ENCODE data around the gene HOXA6.
A peak's percentile ranks its signal among the peaks of the same experiment; 100 is the strongest.

HOXA6 gene

GRCh38 chr7:27147199-27148030 is at the start of gene HOXA6:
TSS of gene HOXA6 (minus strand) at chr7:27147774. CDS start at chr7:27147749, 25 bp downstream.
- DNase-seq = no peak

- peak; percentile 73 for DNase-seq
Observed at GRCh38 chr7:27196287-27196767, 48.8 kb upstream of the HOXA6 start.

- no peak for DNase-seq
Observed at GRCh38 chr7:27194686-27195379, 47.3 kb upstream of the HOXA6 start.

GRCh38 chr7:27194002-27194352 is 46.4 kb upstream of the HOXA6 start:
- DNase-seq = no peak

- no peak for DNase-seq
Observed at GRCh38 chr7:27193335-27194001, 45.9 kb upstream of the HOXA6 start.

- no peak for DNase-seq
Observed at GRCh38 chr7:27192546-27193334, 45.2 kb upstream of the HOXA6 start.

GRCh38 chr7:27191833-27192545 is 44.4 kb upstream of the HOXA6 start:
- DNase-seq = no peak

GRCh38 chr7:27191161-27191731 is 43.7 kb upstream of the HOXA6 start:
- DNase-seq = no peak

GRCh38 chr7:27189997-27190748 is 42.6 kb upstream of the HOXA6 start:
- no peak for DNase-seq

GRCh38 chr7:27189295-27189996 is 41.9 kb upstream of the HOXA6 start:
- no peak for DNase-seq

- no peak for DNase-seq
Observed at GRCh38 chr7:27188386-27189294, 41.1 kb upstream of the HOXA6 start.

GRCh38 chr7:27187475-27188385 is 40.2 kb upstream of the HOXA6 start:
- no peak for DNase-seq

- DNase-seq = no peak
Observed at GRCh38 chr7:27186668-27187474, 39.3 kb upstream of the HOXA6 start.

GRCh38 chr7:27185854-27186667 is 38.5 kb upstream of the HOXA6 start:
- no peak for DNase-seq

- DNase-seq = no peak
Observed at GRCh38 chr7:27185013-27185853, 37.7 kb upstream of the HOXA6 start, which contains the start of gene HOXA11. TSS of gene HOXA11 (minus strand) at chr7:27185232. CDS start at chr7:27185144, 88 bp downstream.
